GM12865 (cell line): Measurements from ENCODE around the gene WARS2.
"Not testable (repeated sequence)": the region's sequence is repeated elsewhere in the genome, so short reads cannot be mapped to it uniquely, and the experiment has no call there.

Experiments used
- DNase-seq: peaks from one replicate; pipeline ENCODE4 v3.0.0; 2010; ENCODE audit warnings: low read depth
- H3K4me3 ChIP-seq: 2 replicates; pipeline ENCODE4 v1.5.1; 2011; ENCODE audit warnings: mild to moderate bottlenecking, low read depth, low read length, control low read depth
- CTCF ChIP-seq: IDR thresholded peaks from 2 replicates; pipeline ENCODE4 v1.5.1; 2011; ENCODE audit warnings: low read length, control low read depth, low read depth, inconsistent platforms; ENCODE audit not compliant: insufficient read depth; ENCODE audit errors: missing control alignments

WARS2 gene

GRCh38 chr1:119139403-119139802, 1.1 kb downstream of the WARS2 start:
- no peak for TF ChIP-seq CTCF
- DNase-seq, result peak; percentile 85
- H3K4me3 ChIP-seq, result peak overlapping the region; percentile 66

- no peak for TF ChIP-seq CTCF
- no peak for DNase-seq
- H3K4me3 ChIP-seq, result no peak overlapping the region
Observed at GRCh38 chr1:119136401-119136800, 4.1 kb downstream of the WARS2 start.

- TF ChIP-seq CTCF, result no peak
- DNase-seq, result no peak
- H3K4me3 ChIP-seq, result no peak overlapping the region
Observed at GRCh38 chr1:119133987-119134386, 6.5 kb downstream of the WARS2 start.

- no peak for DNase-seq
Observed at GRCh38 chr1:119132179-119132578, 8.3 kb downstream of the WARS2 start.

GRCh38 chr1:119125874-119126273, 14.6 kb downstream of the WARS2 start:
- no peak for TF ChIP-seq CTCF
- H3K4me3 ChIP-seq, result no peak overlapping the region
- DNase-seq, result no peak

More at GRCh38 chr1:119132179-119132578, 8.3 kb downstream of the WARS2 start:
- TF ChIP-seq CTCF, result no peak
- H3K4me3 ChIP-seq, result no peak overlapping the region

- H3K4me3 ChIP-seq, result no peak overlapping the region
- TF ChIP-seq CTCF, result no peak
- no peak for DNase-seq
Observed at GRCh38 chr1:119124764-119125163, 15.7 kb downstream of the WARS2 start.

- not testable (repeated sequence) for DNase-seq, H3K4me3 ChIP-seq
Observed at GRCh38 chr1:119121872-119122271, 18.6 kb downstream of the WARS2 start.
